Transverse colon (tissue), 4 donors: ENCODE measurements around the gene HCST. TPM values are rescaled to one million over a fixed set of nuclear protein-coding genes. Genes with fewer than 3 reads are reported as not detected.
"Not testable (repeated sequence)": the region's sequence is repeated elsewhere in the genome, so short reads cannot be mapped to it uniquely, and the experiment has no call there.

Experiments
- DNase-seq: peaks from one replicate; pipeline ENCODE4 v3.0.0-alpha.2; 2019
- H3K27ac ChIP-seq, 4 donors: fragments of 200-600 bp; sonication (generic); 2 replicates each; pipeline ENCODE4 v1.5.1; 2016 to 2018; ENCODE audit warnings: inconsistent platforms in 4 of 4
- H3K27me3 ChIP-seq: fragments of 200-600 bp; sonication (generic); 2 replicates; pipeline ENCODE4 v1.5.1; 2017; ENCODE audit warnings: inconsistent platforms
- H3K36me3 ChIP-seq, 4 donors: fragments of 200-600 bp; sonication (generic); 2 replicates each; pipeline ENCODE4 v1.5.1; 2017 to 2019; ENCODE audit warnings: inconsistent platforms in 4 of 4
- H3K4me1 ChIP-seq, 4 donors: fragments of 200-600 bp; sonication (generic); 2 replicates each; pipeline ENCODE4 v1.5.1; 2017 to 2020; ENCODE audit warnings: inconsistent platforms in 4 of 4
- H3K4me3 ChIP-seq, 4 donors: fragments of 200-600 bp; sonication (generic); 1 replicate in 1 of 4; 2 replicates in 3 of 4; pipeline versions ENCODE4 v1.5.1 to v1.6.1; 2017 to 2019; ENCODE audit warnings: inconsistent platforms in 4 of 4
- H3K9me3 ChIP-seq, 2 donors: fragments of 200-600 bp; sonication (generic); 2 replicates each; pipeline ENCODE4 v1.5.1; 2017 to 2019; ENCODE audit warnings: inconsistent platforms in 2 of 2
- CTCF ChIP-seq, 5 experiments: fragments of 200-600 bp in 3 of 5; fragments of 450-650 bp in 2 of 5; sonication (generic) in 3 of 5; IDR thresholded peaks; 1 replicate in 2 of 5; 2 replicates in 3 of 5; pipeline ENCODE4 v1.5.1; 2016 to 2017; ENCODE audit warnings: antibody characterized with exemption in 5 of 5, inconsistent platforms in 3 of 5, mild to moderate bottlenecking in 2 of 5, moderate library complexity in 1 of 5
- EP300 ChIP-seq: sonication (generic); formaldehyde crosslinking; IDR thresholded peaks from one replicate; pipeline ENCODE4 v1.6.1; 2017; ENCODE audit warnings: antibody characterized with exemption, low read depth
- POLR2A ChIP-seq: fragments of 450-650 bp; IDR thresholded peaks from one replicate; pipeline ENCODE4 v1.6.1; 2016; ENCODE audit warnings: antibody characterized with exemption, mild to moderate bottlenecking, moderate library complexity
- POLR2AphosphoS5 ChIP-seq, 3 donors: sonication (generic); formaldehyde crosslinking; IDR thresholded peaks; one replicate each; pipeline ENCODE4 v1.6.1; 2016; ENCODE audit warnings: antibody characterized with exemption in 3 of 3
- WGBS, 2 donors: methylation state at CpG; one replicate each; pipeline ENCODE4 v1.1.5; 2018; ENCODE audit warnings: low coverage in 1 of 2; 5-methylcytosine and 5-hydroxymethylcytosine counted together
- in situ Hi-C, 4 donors: fragments of 200-750 bp; cut with MboI; loops; one replicate each; pipeline versions ENCODE4 v1.15.0 to v1.15.1; 2017; ENCODE audit warnings: low sequenced_read_pairs in 3 of 4, low pct_ligation_motif_present in 1 of 4, low pct_unique_long_range_greater_than_20kb in 1 of 4
- intact Hi-C: fragments of 100-400 bp; cut with DNase I; formaldehyde crosslinking; loops from one replicate; pipeline ENCODE4 v1.15.1; 2023; ENCODE audit warnings: low total_unique reads
- total RNA-seq, 4 donors: library from RNA; depleted of rRNA; stranded (reverse); fragments of >200 nt; gene quantifications; one replicate each; pipeline ENCODE4 v1.1.0, GENCODE V29; 2016

The HCST gene
- total RNA-seq, 4 donors from 2014 or later, result 9.4 TPM; not detected in 3

GRCh38 chr19:35908010-35908441 lies 5.7 kb downstream of the HCST start, which contains the start of gene TYROBP:
TSS of gene TYROBP (minus strand) at chr19:35908295. CDS start at chr19:35908228, 67 bp downstream.
- H3K27ac ChIP-seq, result peak within 1 kb of the TSS; percentile 54 to 94 (median 64)
- WGBS, 2 donors, result 50 to 84% methylated on average over 2 to 9 of the region's 9 CpGs
- in situ Hi-C loops (no loop called here), intact Hi-C loops (no loop called here)
- H3K27me3 ChIP-seq, result no peaks in the 10 kb centered on the region
- DNase-seq, result no peak
- peaks cover 0 to 16% (median 3%) of the 10 kb centered on the region in 4 donors for H3K4me1 ChIP-seq
- no peaks in the 10 kb centered on the region for H3K36me3 ChIP-seq
- H3K9me3 ChIP-seq, result no peaks in the 10 kb centered on the region
- TF ChIP-seq CTCF (IDR thresholded peaks at IDR 0.05) (no peak), POLR2A (peak; percentile 51), EP300 (no peak), POLR2AphosphoS5 (IDR thresholded peaks at IDR 0.05) (peak in 2 of 3 donors; percentile 11 to 51)
- peak within 1 kb of the TSS in 1 of 4 donors; percentile 23 for H3K4me3 ChIP-seq

DNA sequence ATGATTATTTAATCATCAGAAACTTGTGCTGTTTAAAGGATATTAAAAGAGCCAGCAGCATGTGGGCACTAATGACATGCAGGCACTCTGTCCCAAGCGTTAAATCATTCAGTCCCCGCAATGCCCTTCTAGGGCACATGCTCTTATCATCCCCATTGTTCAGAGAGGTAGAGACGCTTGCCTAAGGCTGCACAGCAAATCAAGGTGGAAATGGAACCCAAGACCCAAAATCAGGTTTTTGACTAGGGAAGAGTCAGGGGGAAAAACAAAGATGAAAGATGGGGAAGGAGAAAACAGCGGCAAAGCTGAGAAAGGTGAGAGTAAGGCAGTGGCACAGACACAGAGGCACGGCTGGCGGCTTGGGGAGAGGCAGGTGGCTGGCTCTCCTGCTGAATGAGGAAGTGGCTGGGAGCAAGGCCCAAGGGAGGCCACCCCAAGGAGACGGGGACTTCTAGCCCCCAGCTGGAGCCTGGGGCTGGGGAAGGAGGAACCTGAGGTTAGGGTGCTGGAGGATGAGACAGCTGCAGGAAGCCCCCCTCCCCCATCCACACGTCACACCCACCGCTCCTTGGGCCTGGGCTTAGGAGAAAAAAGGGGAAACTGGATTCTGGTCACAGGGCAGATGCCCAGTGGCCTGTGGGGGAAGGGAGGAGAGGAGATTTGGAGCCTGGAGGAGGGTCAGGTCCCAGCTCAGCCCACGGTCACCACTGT lies 6.8 kb downstream of the HCST start:
- Histone ChIP-seq H3K36me3 (no peaks in the 10 kb centered on the region), H3K9me3 (no peaks in the 10 kb centered on the region), H3K27me3 (no peaks in the 10 kb centered on the region), H3K27ac (peak overlapping the region; percentile 54 to 94 (median 64)), H3K4me1 (peaks cover 0 to 7% (median 0%) of the 10 kb centered on the region in 4 donors), H3K4me3 (no peak overlapping the region)
- in situ Hi-C loops, result no loop called here
- 57 to 67% methylated on average over 8 to 10 of the region's 10 CpGs for WGBS, 2 donors
- DNase-seq, result peak; percentile 68
- intact Hi-C loops, result no loop called here
- TF ChIP-seq POLR2A (no peak), CTCF (IDR thresholded peaks at IDR 0.05) (no peak), POLR2AphosphoS5 (IDR thresholded peaks at IDR 0.05) (peak; percentile 11 to 43 (median 34)), EP300 (no peak)

GRCh38 chr19:35909684-35910035 lies 7.3 kb downstream of the HCST start:
- H3K36me3 ChIP-seq, result no peaks in the 10 kb centered on the region
- 72% methylated on average over 6 of the region's 6 CpGs; no CpG with 5 or more reads in 1 of the 2 donors for WGBS, 2 donors
- TF ChIP-seq CTCF (IDR thresholded peaks at IDR 0.05) (no peak), POLR2A (no peak), POLR2AphosphoS5 (IDR thresholded peaks at IDR 0.05) (no peak), EP300 (no peak)
- H3K27me3 ChIP-seq, result no peaks in the 10 kb centered on the region
- no peaks in the 10 kb centered on the region for H3K9me3 ChIP-seq
- peaks cover 0 to 7% (median 0%) of the 10 kb centered on the region in 4 donors for H3K4me1 ChIP-seq
- no peak for DNase-seq
- intact Hi-C loops (no loop called here), in situ Hi-C loops (no loop called here)
- H3K27ac ChIP-seq, result peak overlapping the region; percentile 44 to 65 (median 48)
- no peak overlapping the region for H3K4me3 ChIP-seq

DNA sequence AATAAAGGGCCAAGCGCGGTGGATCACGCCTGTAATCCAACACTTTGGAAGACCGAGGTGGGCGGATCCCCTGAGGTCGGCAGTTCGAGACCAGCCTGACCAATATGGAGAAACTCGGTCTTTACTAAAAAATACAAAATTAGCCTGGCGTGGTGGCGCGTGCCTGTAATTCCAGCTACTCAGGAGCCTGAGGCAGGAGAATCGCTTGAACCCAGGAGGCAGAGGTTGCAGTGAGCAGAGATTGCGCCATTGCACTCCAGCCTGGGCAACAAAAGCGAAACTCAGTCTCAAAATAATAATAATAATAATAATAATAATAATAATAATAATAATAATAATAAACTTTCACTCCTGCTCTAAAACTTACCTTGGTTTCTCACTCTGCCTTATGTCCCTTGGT lies 8.0 kb downstream of the HCST start:
- H3K4me1 ChIP-seq, H3K9me3 ChIP-seq, in situ Hi-C loops, H3K27me3 ChIP-seq, H3K4me3 ChIP-seq, DNase-seq, intact Hi-C loops, H3K36me3 ChIP-seq: not testable (repeated sequence)
- WGBS, 2 donors, result 91 to 95% methylated on average over 6 to 14 of the region's 14 CpGs
- peak overlapping the region in 1 of 4 donors; percentile 65 for H3K27ac ChIP-seq
